Spleen (tissue), 11 donors: Measurements from ENCODE around the gene TENM4. TPM values are rescaled to one million over a fixed set of nuclear protein-coding genes. Genes with fewer than 3 reads are reported as not detected.

ENCODE experiments used
- DNase-seq: peaks from one replicate; pipeline ENCODE4 v3.0.0-alpha.2; 2020
- H3K27ac ChIP-seq, 8 donors: fragments of 200-600 bp; sonication (generic) in 7 of 8; 1 replicate in 4 of 8; 2 replicates in 4 of 8; pipeline versions ENCODE4 v1.5.0 to v1.8.0; 2016 to 2021; ENCODE audit warnings: inconsistent platforms in 4 of 8, mild to moderate bottlenecking in 4 of 8, moderate library complexity in 1 of 8
- H3K27me3 ChIP-seq, 7 donors: fragments of 200-600 bp; sonication (generic) in 6 of 7; replicated peaks in 1 of 7; 1 replicate in 4 of 7; 2 replicates in 3 of 7; pipeline versions ENCODE4 v1.5.0 to v1.8.0; 2016 to 2021; ENCODE audit warnings: inconsistent platforms in 3 of 7, mild to moderate bottlenecking in 1 of 7
- H3K36me3 ChIP-seq, 6 donors: fragments of 200-600 bp; sonication (generic) in 5 of 6; 1 replicate in 4 of 6; 2 replicates in 2 of 6; pipeline versions ENCODE4 v1.5.0 to v1.8.0; 2016 to 2021; ENCODE audit warnings: inconsistent platforms in 2 of 6
- H3K4me1 ChIP-seq, 6 donors: fragments of 200-600 bp; sonication (generic) in 5 of 6; 1 replicate in 3 of 6; 2 replicates in 3 of 6; pipeline versions ENCODE4 v1.5.0 to v1.8.0; 2016 to 2021; ENCODE audit warnings: inconsistent platforms in 3 of 6
- H3K4me3 ChIP-seq, 8 donors: fragments of 200-600 bp; sonication (generic) in 7 of 8; 1 replicate in 4 of 8; 2 replicates in 4 of 8; pipeline versions ENCODE4 v1.5.0 to v1.8.0; 2016 to 2021; ENCODE audit warnings: inconsistent platforms in 4 of 8, mild to moderate bottlenecking in 4 of 8, moderate library complexity in 2 of 8
- H3K9me3 ChIP-seq, 8 donors: fragments of 200-600 bp; sonication (generic) in 7 of 8; 1 replicate in 4 of 8; 2 replicates in 4 of 8; pipeline versions ENCODE4 v1.5.0 to v1.8.0; 2016 to 2021; ENCODE audit warnings: inconsistent platforms in 4 of 8
- CTCF ChIP-seq, 11 experiments: fragments of 200-600 bp in 7 of 11; fragments of 450-650 bp in 4 of 11; sonication (generic) in 4 of 11; IDR thresholded peaks in 8 of 11; conservative IDR thresholded peaks in 3 of 11; 1 replicate in 7 of 11; 2 replicates in 4 of 11; pipeline versions ENCODE4 v1.4.0 to v1.8.0; 2016 to 2021; ENCODE audit warnings: antibody characterized with exemption in 11 of 11, inconsistent platforms in 4 of 11, mild to moderate bottlenecking in 1 of 11
- POLR2A ChIP-seq, 3 donors: fragments of 450-650 bp; IDR thresholded peaks; one replicate each; pipeline ENCODE4 v1.5.1; 2017; ENCODE audit warnings: antibody characterized with exemption in 3 of 3, mild to moderate bottlenecking in 1 of 3
- POLR2AphosphoS5 ChIP-seq, 3 donors: sonication (generic); formaldehyde crosslinking; IDR thresholded peaks; one replicate each; pipeline ENCODE4 v1.5.1; 2017; ENCODE audit warnings: antibody characterized with exemption in 3 of 3
- WGBS, 5 donors: extraction: QIAGEN DNeasy Blood & Tissue Kit in 3 of 5; methylation state at CpG; one replicate each; pipeline versions ENCODE4 v1.1.5 to v1.1.7; 2013 to 2018; 5-methylcytosine and 5-hydroxymethylcytosine counted together
- intact Hi-C: fragments of 100-400 bp; cut with DNase I; formaldehyde crosslinking; loops from one replicate; pipeline ENCODE4 v1.15.0; 2023; ENCODE audit warnings: low total_unique reads
- polyA plus RNA-seq, 3 donors: library from polyadenylated mRNA; stranded (reverse); fragments of 200-250 nt; gene quantifications; one replicate each; pipeline ENCODE4 v1.2.1, GENCODE V29; 2013
- total RNA-seq, 7 donors: library from RNA; depleted of rRNA in 3 of 7; stranded (reverse); fragments of >200 nt in 3 of 7; fragmentation: NEBNext Ultra II Directional in 4 of 7; extraction: Animal tissue kit (Norgen Biotek cat#: 25700) in 4 of 7; gene quantifications; one replicate each; pipeline versions ENCODE4 v1.1.0 to v1.2.1, GENCODE V29; 2016 to 2021
- donor health status: healthy with polysubstance abuse.
- donor health status: DM: no; HTN: no; CAD: no; lungs with moderate emphysema.
- donor health status: DM: no; HTN: no; CAD: no.
- donor health status: Bipolar disorder and iron deficiency.
- donor health status: healthy.
- donor health status: DM: no; HTN: no; CAD: no.
- donor health status: DM: yes; HTN: yes; CAD: no.

Gene TENM4
- total and polyA plus RNA-seq, 10 donors, result 0.09 to 4.5 (median 1.2) TPM

GRCh38 chr11:78943841-78944240 is 497.0 kb downstream of the TENM4 start:
- 48 to 64% (median 55%) methylated on average over 4 of the region's 4 CpGs for WGBS, 5 donors
- Histone ChIP-seq H3K4me1 (no peaks in the 10 kb centered on the region), H3K4me3 (no peak overlapping the region), H3K27me3 (peaks cover 0 to 7% (median 0%) of the 10 kb centered on the region in 7 donors), H3K27ac (no peak overlapping the region), H3K36me3 (no peaks in the 10 kb centered on the region), H3K9me3 (no peaks in the 10 kb centered on the region)
- no peak for DNase-seq
- intact Hi-C loops, result no loop called here
- no peak for TF ChIP-seq POLR2AphosphoS5 (IDR thresholded peaks at IDR 0.05)
- TF ChIP-seq CTCF (IDR thresholded peaks at IDR 0.05 in 8 of 11, conservative IDR thresholded peaks at IDR 0.05 in 3 of 11), result no peak
- TF ChIP-seq POLR2A (IDR thresholded peaks at IDR 0.05), result no peak

- H3K36me3 ChIP-seq, result no peaks in the 10 kb centered on the region
- H3K27me3 ChIP-seq, result peaks cover 0 to 11% (median 0%) of the 10 kb centered on the region in 7 donors
- H3K4me3 ChIP-seq, result no peak overlapping the region
- H3K9me3 ChIP-seq, result no peaks in the 10 kb centered on the region
- DNase-seq, result no peak
- WGBS, 5 donors, result 41 to 69% (median 54%) methylated on average over 3 of the region's 3 CpGs
- intact Hi-C loops, result no loop called here
- TF ChIP-seq POLR2A (IDR thresholded peaks at IDR 0.05) (no peak), POLR2AphosphoS5 (IDR thresholded peaks at IDR 0.05) (no peak), CTCF (IDR thresholded peaks at IDR 0.05 in 8 of 11, conservative IDR thresholded peaks at IDR 0.05 in 3 of 11) (no peak)
- H3K4me1 ChIP-seq, result no peaks in the 10 kb centered on the region
- no peak overlapping the region for H3K27ac ChIP-seq
Measured at GRCh38 chr11:78943154-78943553, 497.7 kb downstream of the TENM4 start.

GRCh38 chr11:78941226-78941851 is 499.5 kb downstream of the TENM4 start:
- Histone ChIP-seq H3K27ac (no peak overlapping the region), H3K4me1 (no peaks in the 10 kb centered on the region), H3K9me3 (no peaks in the 10 kb centered on the region), H3K27me3 (peaks cover 0 to 11% (median 0%) of the 10 kb centered on the region in 7 donors), H3K36me3 (no peaks in the 10 kb centered on the region), H3K4me3 (no peak overlapping the region)
- intact Hi-C loops, result no loop called here
- no peak for DNase-seq
- WGBS, 5 donors, result 85 to 90% (median 88%) methylated on average over 7 to 10 of the region's 10 CpGs
- TF ChIP-seq CTCF (IDR thresholded peaks at IDR 0.05 in 8 of 11, conservative IDR thresholded peaks at IDR 0.05 in 3 of 11) (no peak), POLR2AphosphoS5 (IDR thresholded peaks at IDR 0.05) (no peak), POLR2A (IDR thresholded peaks at IDR 0.05) (no peak)

- H3K27me3 ChIP-seq, result peaks cover 0 to 11% (median 0%) of the 10 kb centered on the region in 7 donors
- no peaks in the 10 kb centered on the region for H3K9me3 ChIP-seq
- no peaks in the 10 kb centered on the region for H3K4me1 ChIP-seq
- 65 to 76% (median 73%) methylated on average over 6 of the region's 6 CpGs for WGBS, 5 donors
- no peaks in the 10 kb centered on the region for H3K36me3 ChIP-seq
- H3K4me3 ChIP-seq, result no peak overlapping the region
- intact Hi-C loops, result no loop called here
- DNase-seq, result no peak
- TF ChIP-seq POLR2AphosphoS5 (IDR thresholded peaks at IDR 0.05) (no peak), POLR2A (IDR thresholded peaks at IDR 0.05) (no peak), CTCF (IDR thresholded peaks at IDR 0.05 in 8 of 11, conservative IDR thresholded peaks at IDR 0.05 in 3 of 11) (no peak)
- no peak overlapping the region for H3K27ac ChIP-seq
Measured at GRCh38 chr11:78940500-78941225, 500.2 kb downstream of the TENM4 start.
